Hepatocyte (in vitro differentiated cells): ENCODE data around the gene THAP12. TPM values are rescaled to one million over a fixed set of nuclear protein-coding genes. Genes with fewer than 3 reads are reported as not detected.

Experiments
- DNase-seq: peaks from one replicate; pipeline ENCODE4 v3.0.0-alpha.2; 2016; ENCODE audit warnings: low spot score
- H2AFZ ChIP-seq: fragments of 200-600 bp; sonication (generic); 2 replicates; pipeline ENCODE4 v1.6.0; 2016; ENCODE audit warnings: antibody characterized with exemption, mild to moderate bottlenecking
- H3K27ac ChIP-seq: fragments of 200-600 bp; sonication (generic); 2 replicates; pipeline ENCODE4 v1.5.1; 2016; ENCODE audit warnings: mild to moderate bottlenecking
- H3K27me3 ChIP-seq: fragments of 200-600 bp; sonication (generic); 2 replicates; pipeline ENCODE4 v1.6.1; 2016
- H3K36me3 ChIP-seq: fragments of 200-600 bp; sonication (generic); replicated peaks from 2 replicates; pipeline ENCODE4 v1.5.1; 2016; ENCODE audit warnings: low read depth; ENCODE audit not compliant: insufficient read depth
- H3K4me1 ChIP-seq: fragments of 200-600 bp; sonication (generic); 2 replicates; pipeline ENCODE4 v1.5.1; 2016; ENCODE audit warnings: mild to moderate bottlenecking, moderate library complexity; ENCODE audit not compliant: insufficient read depth
- H3K4me2 ChIP-seq: fragments of 200-600 bp; sonication (generic); 2 replicates; pipeline ENCODE4 v1.6.0; 2016
- H3K4me3 ChIP-seq: fragments of 200-600 bp; sonication (generic); 2 replicates; pipeline ENCODE4 v1.5.1; 2016; ENCODE audit warnings: mild to moderate bottlenecking
- H3K79me2 ChIP-seq: fragments of 200-600 bp; sonication (generic); 2 replicates; pipeline ENCODE4 v1.6.0; 2017; ENCODE audit warnings: mild to moderate bottlenecking
- H3K9me2 ChIP-seq: fragments of 200-600 bp; sonication (generic); replicated peaks from 2 replicates; pipeline ENCODE4 v1.6.0; 2017; ENCODE audit warnings: mild to moderate bottlenecking; ENCODE audit not compliant: insufficient read depth
- H3K9me3 ChIP-seq: fragments of 200-600 bp; sonication (generic); 2 replicates; pipeline ENCODE4 v1.5.1; 2016; ENCODE audit warnings: low read depth, mild to moderate bottlenecking
- H4K20me1 ChIP-seq: fragments of 200-600 bp; sonication (generic); 2 replicates; pipeline ENCODE4 v1.6.0; 2016; ENCODE audit warnings: mild to moderate bottlenecking; ENCODE audit not compliant: insufficient read depth, poor library complexity, severe bottlenecking
- CTCF ChIP-seq: fragments of 200-600 bp; sonication (generic); IDR thresholded peaks from 2 replicates; pipeline ENCODE4 v1.5.1; 2016; ENCODE audit warnings: antibody characterized with exemption, mild to moderate bottlenecking; ENCODE audit not compliant: poor library complexity
- EZH2 ChIP-seq: fragments of 200-600 bp; sonication (generic); IDR thresholded peaks from 2 replicates; pipeline ENCODE4 v1.6.1; 2016; ENCODE audit warnings: antibody characterized with exemption, mild to moderate bottlenecking, borderline replicate concordance
- EZH2phosphoT487 ChIP-seq: fragments of 200-600 bp; sonication (generic); IDR thresholded peaks from one replicate; pipeline ENCODE4 v1.6.1; 2018; ENCODE audit warnings: antibody characterized with exemption, mild to moderate bottlenecking, low read depth, moderate library complexity; ENCODE audit not compliant: unreplicated experiment, severe bottlenecking
- whole genome bisulfite sequencing: methylation state at CpG from one replicate; pipeline ENCODE4 v1.1.6; 2016; ENCODE audit warnings: low lambda C conversion rate; ENCODE audit errors: missing lambda C conversion rate; 5-methylcytosine and 5-hydroxymethylcytosine counted together
- polyA plus RNA-seq: library from polyadenylated mRNA; unstranded; fragments of >200 nt; fragmentation: Nextera tagmentation; extraction: Ambion mirVana; gene quantifications from 2 replicates; pipeline ENCODE4 v1.2.1, GENCODE V29; 2016
- total RNA-seq: library from RNA; depleted of rRNA; stranded (reverse); fragments of >200 nt; gene quantifications from 2 replicates; pipeline ENCODE4 v1.2.3, GENCODE V29; 2014

THAP12 gene
- total RNA-seq (51.5 and 62.6 TPM in 2 replicates), polyA plus RNA-seq (21.0 and 21.5 TPM in 2 replicates)

- Histone ChIP-seq H3K4me1 (peaks cover 31% of the 10 kb centered on the region), H3K79me2 (peaks cover 66% of the 10 kb centered on the region)
These were observed at the start of gene THAP12, which contains the start of gene GVQW3 for GRCh38 chr11:76380977-76381719. Gene THAP12, minus strand, starts transcription at chr11:76381132. Its CDS starts 296 bp downstream, at chr11:76380836. Gene GVQW3, plus strand, starts transcription at chr11:76381323. Its CDS starts 506 bp downstream, at chr11:76381829.

GRCh38 chr11:76426660-76427059 is 45.7 kb upstream of the THAP12 start:
- DNase-seq = no peak
- no peaks in the 10 kb centered on the region for H4K20me1 ChIP-seq
- no peaks in the 10 kb centered on the region for H3K79me2 ChIP-seq
- TF ChIP-seq CTCF = no peak
- no peak for TF ChIP-seq EZH2
- TF ChIP-seq EZH2phosphoT487 = no peak
- no peaks in the 10 kb centered on the region for H3K9me2 ChIP-seq
- H3K27ac ChIP-seq = no peak overlapping the region
- H3K4me3 ChIP-seq = no peak overlapping the region
- H3K4me1 ChIP-seq = no peaks in the 10 kb centered on the region
- no peaks in the 10 kb centered on the region for H3K36me3 ChIP-seq
- H2AFZ ChIP-seq = no peak overlapping the region
- no peak overlapping the region for H3K4me2 ChIP-seq
- no peaks in the 10 kb centered on the region for H3K9me3 ChIP-seq
- no peaks in the 10 kb centered on the region for H3K27me3 ChIP-seq

More at GRCh38 chr11:76380977-76381719, at the start of gene THAP12, which contains the start of gene GVQW3:
- H3K27me3 ChIP-seq = no peaks in the 10 kb centered on the region
- DNase-seq = peak; percentile 99
- H3K27ac ChIP-seq = peak within 1 kb of the TSS; percentile 82
- no peaks in the 10 kb centered on the region for H3K36me3 ChIP-seq
- 1% methylated on average over 44 of the region's 69 CpGs for WGBS
- TF ChIP-seq CTCF (peak; percentile 48), EZH2 (no peak)
- no peaks in the 10 kb centered on the region for H3K9me2 ChIP-seq
- peak within 1 kb of the TSS; percentile 82 for H2AFZ ChIP-seq
- H3K4me3 ChIP-seq = peak within 1 kb of the TSS; percentile 96
- H3K4me2 ChIP-seq = peak within 1 kb of the TSS; percentile 88
- no peaks in the 10 kb centered on the region for H3K9me3 ChIP-seq
- H4K20me1 ChIP-seq = peaks cover 12% of the 10 kb centered on the region

GRCh38 chr11:76424891-76425290 is 44.0 kb upstream of the THAP12 start:
- Histone ChIP-seq H3K36me3 (no peaks in the 10 kb centered on the region), H3K27ac (no peak overlapping the region), H3K9me3 (no peaks in the 10 kb centered on the region), H3K79me2 (no peaks in the 10 kb centered on the region), H3K4me1 (no peaks in the 10 kb centered on the region), H2AFZ (no peak overlapping the region), H3K27me3 (no peaks in the 10 kb centered on the region), H3K9me2 (no peaks in the 10 kb centered on the region), H3K4me3 (no peak overlapping the region), H3K4me2 (no peak overlapping the region), H4K20me1 (no peaks in the 10 kb centered on the region)
- TF ChIP-seq CTCF = no peak
- TF ChIP-seq EZH2 = no peak
- TF ChIP-seq EZH2phosphoT487 = no peak
- no peak for DNase-seq
- 86% methylated on average over 2 of the region's 2 CpGs for WGBS
